T-cell (primary cell): Measurements from ENCODE around the gene PAX5. TPM values are rescaled to one million over a fixed set of nuclear protein-coding genes. Genes with fewer than 3 reads are reported as not detected.

ENCODE experiments used
- ATAC-seq, 4 experiments: fragments of 200-7000 bp in 3 of 4; fragments of 150-1000 bp in 1 of 4; cut with Tn5 transposase; replicated peaks in 1 of 4; 1 replicate in 3 of 4; 2 replicates in 1 of 4; pipeline ENCODE4 v1.10.0; 2021; ENCODE audit warnings: moderate library complexity in 3 of 4, mild to moderate bottlenecking in 2 of 4, moderate number of reproducible peaks in 1 of 4
- CTCF ChIA-PET, 2 donors: fragments of 300-600 bp; sonication (Branson Sonifier 250); formaldehyde crosslinking; loops; one replicate each; lab custom pipeline; 2022; ENCODE audit warnings: antibody characterized with exemption in 2 of 2; lab: Charles Lee
- POLR2A ChIA-PET, 2 donors: fragments of 300-600 bp; sonication (Branson Sonifier 250); formaldehyde crosslinking; loops; one replicate each; lab custom pipeline; 2022; ENCODE audit warnings: antibody characterized with exemption in 2 of 2; lab: Charles Lee
- DNase-seq, 35 experiments: peaks; one replicate each; pipeline versions ENCODE4 v3.0.0 to v3.0.0-alpha.2; 2013 to 2023
- H3K27ac ChIP-seq: one replicate; pipeline ENCODE4 v1.5.1; 2013; ENCODE audit warnings: low read length
- H3K27me3 ChIP-seq, 2 experiments: replicated peaks in 1 of 2; 1 replicate in 1 of 2; 2 replicates in 1 of 2; pipeline versions ENCODE4 v1.6.1 to v1.7.0; 2013; ENCODE audit warnings: low read length in 1 of 2, mixed read lengths in 1 of 2; ENCODE audit not compliant: control insufficient read depth in 2 of 2, insufficient read depth in 2 of 2; ENCODE audit errors: extremely low read depth in 1 of 2
- H3K36me3 ChIP-seq, 2 donors: 1 replicate in 1 of 2; 2 replicates in 1 of 2; pipeline versions ENCODE4 v1.6.1 to v1.7.0; 2013; ENCODE audit warnings: low read length in 1 of 2; ENCODE audit not compliant: control insufficient read depth in 2 of 2, insufficient read depth in 1 of 2; ENCODE audit errors: extremely low read depth in 1 of 2
- H3K4me1 ChIP-seq, 2 experiments: 1 replicate in 1 of 2; 2 replicates in 1 of 2; pipeline versions ENCODE4 v1.6.1 to v1.7.0; 2013; ENCODE audit warnings: low read length in 2 of 2, mixed read lengths in 1 of 2; ENCODE audit not compliant: insufficient read depth in 2 of 2, control insufficient read depth in 1 of 2; ENCODE audit errors: extremely low read depth in 1 of 2
- H3K4me3 ChIP-seq, 2 donors: 1 replicate in 1 of 2; 2 replicates in 1 of 2; pipeline versions ENCODE4 v1.5.1 to v1.7.0; 2013; ENCODE audit warnings: mild to moderate bottlenecking in 2 of 2, low read length in 1 of 2, moderate library complexity in 1 of 2; ENCODE audit not compliant: control insufficient read depth in 1 of 2; ENCODE audit errors: extremely low read depth in 1 of 2
- H3K9me3 ChIP-seq: 2 replicates; pipeline ENCODE4 v1.7.0; 2013
- H3K27ac Mint-ChIP-seq, 2 donors: one replicate each; pipeline ENCODE4 v1.8.0; 2020 to 2021; ENCODE audit warnings: mild to moderate bottlenecking in 2 of 2, mixed read lengths in 2 of 2
- H3K27me3 Mint-ChIP-seq, 2 donors: one replicate each; pipeline ENCODE4 v1.8.0; 2021 to 2022; ENCODE audit warnings: mixed read lengths in 2 of 2
- H3K36me3 Mint-ChIP-seq: one replicate; pipeline ENCODE4 v1.8.0; 2021; ENCODE audit warnings: mixed read lengths
- H3K4me1 Mint-ChIP-seq, 3 donors: one replicate each; pipeline ENCODE4 v1.8.0; 2020 to 2022; ENCODE audit warnings: mixed read lengths in 3 of 3, mild to moderate bottlenecking in 1 of 3
- H3K4me3 Mint-ChIP-seq, 3 donors: one replicate each; pipeline ENCODE4 v1.8.0; 2020 to 2022; ENCODE audit warnings: mild to moderate bottlenecking in 3 of 3, mixed read lengths in 3 of 3, moderate library complexity in 3 of 3
- H3K9me3 Mint-ChIP-seq, 3 donors: one replicate each; pipeline ENCODE4 v1.8.0; 2020 to 2022; ENCODE audit warnings: mixed read lengths in 3 of 3
- WGBS: methylation state at CpG from one replicate; pipeline ENCODE4 v1.1.5; 2013; ENCODE audit warnings: missing lambda C conversion rate; ENCODE audit not compliant: insufficient coverage; 5-methylcytosine and 5-hydroxymethylcytosine counted together
- total RNA-seq, 35 experiments: library from RNA in 6 of 35; stranded (reverse) in 6 of 35; fragments of 120-200 nt in 1 of 35; gene quantifications; one replicate each; pipeline versions ENCODE4 v1.2.1 to v1.2.4 and lab custom pipeline; 2013 to 2026

The PAX5 gene
- total RNA-seq, 5 donors from 2014 or later (not counting 1 experiment from before 2014, with no cell fraction given) = 1.7 to 12.4 (median 4.4) TPM

DNA sequence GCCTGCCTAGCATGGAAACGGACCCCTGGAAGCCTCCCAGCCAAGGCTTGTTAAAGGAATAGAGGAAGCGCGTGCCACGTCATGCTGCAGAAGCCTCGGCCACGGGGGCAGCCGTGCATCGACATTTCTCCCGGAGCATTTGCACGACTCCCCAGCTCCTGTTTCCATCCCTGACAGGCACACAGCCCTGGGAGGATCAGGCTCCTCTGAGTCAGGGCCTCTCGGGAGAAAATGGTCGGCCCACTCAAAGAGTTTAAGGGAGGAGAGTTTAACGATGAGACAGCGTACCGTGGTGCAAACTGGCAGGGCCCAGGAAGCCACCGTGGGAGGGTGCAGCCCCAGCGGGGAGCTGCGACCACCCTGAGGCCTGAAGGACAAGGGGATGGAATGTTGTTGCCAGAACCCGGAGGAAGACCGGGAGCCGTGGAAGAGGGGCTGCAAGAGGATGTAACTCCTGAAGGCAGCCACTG is 213.6 kb downstream of the PAX5 start:
- H3K4me3 Mint-ChIP-seq = no peak overlapping the region
- Histone ChIP-seq H3K36me3 (no peaks in the 10 kb centered on the region), H3K9me3 (no peaks in the 10 kb centered on the region), H3K4me3 (no peak overlapping the region), H3K27me3 (peaks cover 0 to 53% of the 10 kb centered on the region in 2 experiments), H3K27ac (no peak overlapping the region), H3K4me1 (no peaks in the 10 kb centered on the region)
- peaks cover 3 to 8% (median 5%) of the 10 kb centered on the region in 3 donors for H3K4me1 Mint-ChIP-seq
- no peaks in the 10 kb centered on the region for H3K36me3 Mint-ChIP-seq
- ChIA-PET POLR2A (no interaction called here), CTCF (no interaction called here)
- no peaks in the 10 kb centered on the region for H3K9me3 Mint-ChIP-seq
- H3K27ac Mint-ChIP-seq = no peak overlapping the region
- peaks cover 37 to 49% of the 10 kb centered on the region in 2 donors for H3K27me3 Mint-ChIP-seq
- 94% methylated on average over 7 of the region's 21 CpGs for WGBS
- DNase-seq (peak in 1 of 35 experiments; percentile 13), ATAC-seq (no peak)

GRCh38 chr9:36818965-36819870 is 214.8 kb downstream of the PAX5 start:
- H3K27ac Mint-ChIP-seq = no peak overlapping the region
- no peaks in the 10 kb centered on the region for H3K9me3 ChIP-seq
- POLR2A ChIA-PET = no interaction called here
- ATAC-seq (no peak), DNase-seq (peak in 1 of 35 experiments; percentile 17)
- CTCF ChIA-PET = no interaction called here
- H3K4me1 ChIP-seq = no peaks in the 10 kb centered on the region
- no peak overlapping the region for H3K4me3 ChIP-seq
- peaks cover 0 to 51% of the 10 kb centered on the region in 2 experiments for H3K27me3 ChIP-seq
- no peak overlapping the region for H3K4me3 Mint-ChIP-seq
- H3K4me1 Mint-ChIP-seq = peaks cover 3 to 8% (median 5%) of the 10 kb centered on the region in 3 donors
- H3K9me3 Mint-ChIP-seq = no peaks in the 10 kb centered on the region
- 69% methylated on average over 25 of the region's 35 CpGs for WGBS
- H3K27me3 Mint-ChIP-seq = peaks cover 37 to 44% of the 10 kb centered on the region in 2 donors
- no peak overlapping the region for H3K27ac ChIP-seq
- H3K36me3 ChIP-seq = no peaks in the 10 kb centered on the region
- no peaks in the 10 kb centered on the region for H3K36me3 Mint-ChIP-seq

DNA sequence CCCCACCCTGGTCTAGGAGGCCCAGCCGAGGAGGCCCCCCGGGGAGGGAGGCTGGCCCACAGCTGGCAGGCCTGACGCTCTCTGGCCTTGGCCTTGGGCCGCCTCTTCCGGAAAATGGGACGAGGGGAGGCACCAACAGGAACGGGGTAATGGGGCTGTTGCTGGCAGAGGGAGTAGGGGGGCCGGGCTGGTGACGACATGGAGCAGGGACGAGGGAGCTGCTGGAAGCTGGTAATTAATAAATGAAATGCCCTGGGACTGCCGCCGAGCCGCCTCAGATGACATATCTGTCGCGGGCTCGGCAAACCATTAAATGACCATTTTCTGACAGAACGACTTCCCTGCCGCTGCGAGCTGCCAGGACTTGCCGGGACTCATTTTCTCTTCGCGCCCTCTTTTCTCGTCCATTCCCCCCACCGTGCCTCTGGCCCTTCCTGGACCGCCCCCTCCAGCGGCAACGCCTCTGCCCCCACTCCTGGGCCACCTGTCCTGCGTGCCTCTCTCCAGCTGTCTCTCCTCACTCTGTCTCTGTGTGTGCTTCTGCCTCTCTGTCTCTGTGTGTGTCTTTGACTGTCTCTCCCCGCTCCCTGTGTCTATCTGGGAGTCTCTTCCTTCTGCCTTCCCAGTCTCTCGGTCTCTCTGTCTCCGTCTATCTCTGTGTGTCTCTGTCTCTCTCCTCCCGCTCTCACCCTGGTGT is 215.7 kb downstream of the PAX5 start:
- DNase-seq (peak in 1 of 35 experiments; percentile 12), ATAC-seq (no peak)
- H3K36me3 ChIP-seq = no peaks in the 10 kb centered on the region
- H3K27ac ChIP-seq = no peak overlapping the region
- no peak overlapping the region for H3K4me3 ChIP-seq
- Mint-ChIP-seq H3K27me3 (peaks cover 37 to 44% of the 10 kb centered on the region in 2 donors), H3K4me1 (peaks cover 3 to 8% (median 5%) of the 10 kb centered on the region in 3 donors), H3K4me3 (no peak overlapping the region), H3K9me3 (no peaks in the 10 kb centered on the region), H3K36me3 (no peaks in the 10 kb centered on the region), H3K27ac (no peak overlapping the region)
- ChIA-PET POLR2A (no interaction called here), CTCF (no interaction called here)
- H3K9me3 ChIP-seq = no peaks in the 10 kb centered on the region
- no peaks in the 10 kb centered on the region for H3K4me1 ChIP-seq
- H3K27me3 ChIP-seq = peaks cover 0 to 48% of the 10 kb centered on the region in 2 experiments
- WGBS = 53% methylated on average over 32 of the region's 32 CpGs

DNA sequence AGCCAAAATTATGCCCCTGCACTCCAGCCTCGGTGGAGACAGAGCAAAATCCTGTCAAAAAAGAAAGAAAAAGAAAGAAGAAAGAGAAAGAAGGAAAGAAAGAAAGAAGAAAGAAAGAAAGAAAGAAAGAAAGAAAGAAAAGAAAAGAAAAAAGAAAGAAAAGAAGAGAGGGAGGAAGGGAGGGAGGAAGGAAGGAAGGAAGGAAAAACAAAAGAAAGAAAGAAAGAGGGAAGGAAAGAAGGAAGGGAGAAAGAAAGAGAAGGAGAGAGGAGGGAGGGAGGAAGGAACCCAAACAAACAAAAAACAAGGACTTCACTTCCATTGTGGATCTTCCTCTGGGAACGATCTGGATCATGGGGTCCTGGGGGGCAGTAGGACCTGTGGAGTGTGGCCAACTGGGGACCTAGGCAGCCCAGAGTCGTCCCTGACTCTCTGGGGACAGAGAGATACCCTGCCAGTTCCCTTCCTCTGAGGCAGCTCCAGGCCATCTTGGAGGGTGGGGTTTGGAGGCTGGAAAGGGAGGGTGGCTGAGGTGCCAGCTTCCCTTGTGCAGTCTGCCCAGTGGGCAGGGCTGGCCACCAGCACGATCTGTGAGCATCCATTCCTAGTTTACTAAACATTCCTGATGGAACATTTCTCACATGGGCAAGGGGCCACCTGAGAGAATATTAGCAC is 216.8 kb downstream of the PAX5 start:
- ChIA-PET CTCF (no interaction called here), POLR2A (no interaction called here)
- Mint-ChIP-seq H3K4me1 (peaks cover 3 to 8% (median 5%) of the 10 kb centered on the region in 3 donors), H3K36me3 (no peaks in the 10 kb centered on the region), H3K9me3 (no peaks in the 10 kb centered on the region), H3K4me3 (no peak overlapping the region), H3K27me3 (peaks cover 37 to 44% of the 10 kb centered on the region in 2 donors), H3K27ac (no peak overlapping the region)
- no peak overlapping the region for H3K4me3 ChIP-seq
- H3K36me3 ChIP-seq = no peaks in the 10 kb centered on the region
- ATAC-seq (no peak), DNase-seq (no peak)
- peaks cover 0 to 46% of the 10 kb centered on the region in 2 experiments for H3K27me3 ChIP-seq
- H3K9me3 ChIP-seq = no peaks in the 10 kb centered on the region
- no peaks in the 10 kb centered on the region for H3K4me1 ChIP-seq
- no peak overlapping the region for H3K27ac ChIP-seq
- 61% methylated on average over 2 of the region's 4 CpGs for WGBS

DNA sequence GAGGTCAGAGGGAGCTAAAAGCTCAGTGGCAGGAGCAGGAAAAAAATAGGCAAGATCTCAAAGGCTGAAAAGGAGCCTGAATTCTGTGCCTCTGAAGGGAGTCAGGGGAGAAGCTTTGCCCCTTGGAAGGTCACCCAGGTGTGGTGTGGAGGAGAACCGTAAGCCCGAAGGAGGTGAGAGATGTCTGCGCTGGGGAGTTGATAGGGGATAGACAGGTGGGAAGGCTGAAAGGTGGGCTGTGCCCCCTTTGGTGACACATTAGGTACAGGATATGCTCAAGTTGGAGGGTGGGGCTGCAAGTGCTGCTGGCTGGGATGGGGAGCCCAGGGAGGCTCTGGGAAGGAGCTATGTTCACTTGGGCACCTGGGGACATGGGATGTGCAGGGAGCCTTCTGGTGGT is 217.7 kb downstream of the PAX5 start:
- H3K27me3 ChIP-seq = peaks cover 0 to 46% of the 10 kb centered on the region in 2 experiments
- H3K4me1 ChIP-seq = no peaks in the 10 kb centered on the region
- no peaks in the 10 kb centered on the region for H3K36me3 ChIP-seq
- 100% methylated on average over 3 of the region's 3 CpGs for WGBS
- H3K4me3 Mint-ChIP-seq = no peak overlapping the region
- DNase-seq (no peak), ATAC-seq (no peak)
- H3K9me3 ChIP-seq = no peaks in the 10 kb centered on the region
- no peaks in the 10 kb centered on the region for H3K9me3 Mint-ChIP-seq
- no peak overlapping the region for H3K27ac Mint-ChIP-seq
- POLR2A ChIA-PET = no interaction called here
- peaks cover 3 to 8% (median 5%) of the 10 kb centered on the region in 3 donors for H3K4me1 Mint-ChIP-seq
- H3K36me3 Mint-ChIP-seq = no peaks in the 10 kb centered on the region
- peaks cover 40 to 44% of the 10 kb centered on the region in 2 donors for H3K27me3 Mint-ChIP-seq
- H3K27ac ChIP-seq = no peak overlapping the region
- CTCF ChIA-PET = no interaction called here
- H3K4me3 ChIP-seq = no peak overlapping the region
